GM21723 (cell line): ENCODE measurements around the gene APOBEC3H.

ENCODE experiments used
- ATAC-seq: cut with Tn5 transposase; IDR thresholded peaks from one replicate; pipeline ENCODE4 v1.9.1; 2021; ENCODE audit warnings: mild to moderate bottlenecking, moderate library complexity; ENCODE audit not compliant: unreplicated experiment

APOBEC3H gene

GRCh38 chr22:39133871-39134270, 36.8 kb downstream of the APOBEC3H start:
- ATAC-seq = no peak

- ATAC-seq = no peak
These were observed 37.5 kb downstream of the APOBEC3H start for GRCh38 chr22:39134366-39135091.

- ATAC-seq = no peak
These were observed 38.2 kb downstream of the APOBEC3H start for GRCh38 chr22:39135092-39135896.

GRCh38 chr22:39136317-39136716, 39.3 kb downstream of the APOBEC3H start:
- ATAC-seq = no peak

- no peak for ATAC-seq
These were observed 41.4 kb downstream of the APOBEC3H start for GRCh38 chr22:39138357-39138997.

GRCh38 chr22:39139933-39140332, 42.9 kb downstream of the APOBEC3H start:
- no peak for ATAC-seq

GRCh38 chr22:39142088-39142680, 45.1 kb downstream of the APOBEC3H start:
- no peak for ATAC-seq

- ATAC-seq = peak; percentile 35
These were observed 47.2 kb downstream of the APOBEC3H start for GRCh38 chr22:39144101-39144767.

- ATAC-seq = no peak
These were observed 49.4 kb downstream of the APOBEC3H start for GRCh38 chr22:39146256-39147101.

- ATAC-seq = no peak
These were observed 50.4 kb downstream of the APOBEC3H start for GRCh38 chr22:39147335-39148025.

- ATAC-seq = no peak
These were observed 51.1 kb downstream of the APOBEC3H start for GRCh38 chr22:39148026-39148726.

GRCh38 chr22:39148727-39149535, 51.9 kb downstream of the APOBEC3H start:
- no peak for ATAC-seq

GRCh38 chr22:39149915-39150847, 53.1 kb downstream of the APOBEC3H start:
- ATAC-seq = no peak

GRCh38 chr22:39150848-39151215, 53.8 kb downstream of the APOBEC3H start:
- ATAC-seq = no peak

- ATAC-seq = no peak
These were observed 54.4 kb downstream of the APOBEC3H start for GRCh38 chr22:39151329-39151975.

- ATAC-seq = no peak
These were observed 55.0 kb downstream of the APOBEC3H start for GRCh38 chr22:39152024-39152510.
